ENCODE data around the gene DDAH1.

Gene DDAH1

DNA sequence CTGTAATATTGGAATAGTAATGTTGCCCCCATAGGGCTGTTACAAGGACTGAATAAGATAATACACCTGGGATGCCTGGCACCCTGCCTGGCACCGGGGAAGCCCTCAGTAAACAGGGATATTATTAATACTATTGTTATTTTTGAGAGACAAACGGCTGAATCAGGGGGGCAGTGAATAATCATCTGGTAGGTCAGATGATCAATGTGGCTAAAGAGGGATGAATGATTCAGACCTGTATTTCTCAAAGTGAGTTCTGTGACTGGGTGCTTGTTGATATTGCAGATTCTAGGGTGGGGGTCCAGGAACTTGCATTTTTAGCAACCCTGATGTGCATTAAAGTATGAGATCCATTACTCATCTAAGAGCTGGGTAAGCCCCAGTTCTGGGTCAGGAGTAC, 142.3 kb downstream of the DDAH1 start:
- no peak for DNase-seq

DNA sequence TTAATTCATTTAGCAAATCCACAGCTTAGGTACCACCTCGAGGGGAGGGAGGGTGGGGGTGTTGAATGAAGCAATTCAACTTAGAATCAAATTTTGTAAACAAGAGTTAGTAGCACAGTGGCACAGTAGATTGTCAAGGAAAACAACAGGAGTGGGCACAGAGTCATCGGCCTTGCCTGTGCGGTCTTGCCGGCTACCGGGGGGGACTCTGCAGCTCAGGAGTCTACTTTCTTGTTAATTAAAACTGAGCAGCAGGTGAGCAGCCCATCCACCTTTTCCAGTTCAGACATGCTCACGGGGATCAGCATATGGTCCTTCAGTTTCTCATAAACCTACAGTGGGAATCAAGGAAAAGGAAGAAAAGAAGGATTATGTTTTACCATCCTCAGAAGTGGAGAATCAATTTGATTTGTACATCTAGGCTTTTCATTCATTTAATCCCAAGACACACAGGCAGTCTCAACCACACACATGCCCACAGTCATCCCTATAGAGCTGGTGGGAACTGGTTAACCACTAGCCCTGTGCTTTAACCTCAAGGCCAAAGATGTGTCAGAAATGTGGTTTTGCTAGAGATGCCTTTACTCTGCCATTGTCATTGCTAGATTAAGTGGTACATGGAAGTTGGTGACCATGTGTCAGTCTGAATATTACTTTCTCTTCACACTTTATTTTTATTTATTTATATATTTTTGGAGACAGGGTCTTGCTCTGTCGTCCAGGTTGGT, 143.6 kb downstream of the DDAH1 start:
- no peak for DNase-seq

DNA sequence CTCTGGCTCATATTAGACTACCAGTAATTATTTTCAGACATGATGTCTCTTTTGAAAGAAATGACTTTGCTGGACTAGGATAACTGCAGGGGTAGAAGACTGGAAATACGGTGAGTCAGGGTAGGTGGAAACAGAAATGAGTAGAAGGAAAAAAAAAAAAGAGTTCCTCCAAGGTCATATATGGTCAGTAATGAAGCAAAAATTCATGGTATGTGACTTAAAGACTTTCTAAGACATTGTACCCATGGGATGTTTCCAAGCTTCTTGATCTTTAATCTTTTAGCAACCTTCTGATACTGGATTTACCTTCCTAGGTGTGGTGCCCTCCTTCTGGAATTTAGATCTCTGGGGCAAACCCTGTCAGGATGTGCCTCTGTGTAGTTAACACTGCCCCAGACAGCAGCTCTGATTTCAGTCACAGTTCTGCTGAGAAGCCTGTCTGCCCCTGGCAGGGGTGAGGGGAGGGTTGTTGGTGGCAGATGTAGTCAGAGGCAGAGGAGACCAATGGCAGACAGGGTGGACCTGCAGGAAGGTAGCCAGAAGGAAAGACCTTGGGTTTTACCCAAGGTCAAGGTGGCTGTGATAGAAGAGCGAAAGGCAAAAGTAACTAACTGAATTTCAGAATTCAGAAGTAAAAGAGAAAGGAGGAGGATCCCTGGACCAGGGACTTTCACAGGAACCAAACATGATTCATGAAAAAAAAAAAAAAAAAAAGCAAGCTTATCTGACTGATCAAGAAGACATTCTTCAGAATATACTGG, 144.4 kb downstream of the DDAH1 start:
- peak; percentile 51 for DNase-seq

- DNase-seq: no peak
Observed at GRCh38 chr1:85319931-85320330, 145.0 kb downstream of the DDAH1 start.

- no peak for DNase-seq
Observed at GRCh38 chr1:85319491-85319890, 145.5 kb downstream of the DDAH1 start.

DNA sequence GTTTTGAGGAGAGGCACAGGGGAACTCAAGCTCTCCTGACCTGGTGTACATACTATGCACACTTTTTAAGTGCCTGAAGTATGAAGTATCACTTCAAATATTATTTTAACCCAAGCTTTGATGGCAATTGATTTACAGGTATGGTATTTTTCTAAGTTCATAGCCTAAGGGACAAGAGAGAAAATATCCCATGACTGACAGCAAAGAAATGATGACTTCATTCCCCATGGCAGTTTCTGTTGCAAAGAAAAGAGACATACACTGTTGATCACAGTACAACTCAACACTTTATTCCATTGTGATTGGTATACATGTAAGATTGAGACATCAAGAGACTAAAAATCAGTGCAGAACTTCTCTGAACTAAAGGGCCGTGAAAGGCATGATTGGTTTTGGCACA, 146.7 kb downstream of the DDAH1 start:
- DNase-seq: no peak

DNA sequence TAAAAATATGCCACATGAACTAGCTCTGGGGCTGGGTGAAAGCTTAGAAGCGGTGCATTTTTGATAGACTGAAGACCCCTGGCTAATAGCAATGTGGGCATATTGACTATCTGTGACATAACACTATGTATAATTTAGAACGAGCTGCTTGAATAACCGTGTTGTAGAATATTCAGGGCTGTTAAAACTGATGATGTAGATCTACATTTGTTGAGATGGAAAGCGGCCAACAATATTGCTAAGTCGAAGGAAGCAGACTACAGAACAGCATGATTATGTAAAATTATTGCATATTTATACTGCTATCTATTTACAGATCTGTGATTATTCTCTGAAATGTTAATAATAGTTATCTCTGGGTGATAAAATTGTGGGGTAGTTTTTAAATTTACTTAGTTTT, 147.4 kb downstream of the DDAH1 start:
- no peak for DNase-seq

DNA sequence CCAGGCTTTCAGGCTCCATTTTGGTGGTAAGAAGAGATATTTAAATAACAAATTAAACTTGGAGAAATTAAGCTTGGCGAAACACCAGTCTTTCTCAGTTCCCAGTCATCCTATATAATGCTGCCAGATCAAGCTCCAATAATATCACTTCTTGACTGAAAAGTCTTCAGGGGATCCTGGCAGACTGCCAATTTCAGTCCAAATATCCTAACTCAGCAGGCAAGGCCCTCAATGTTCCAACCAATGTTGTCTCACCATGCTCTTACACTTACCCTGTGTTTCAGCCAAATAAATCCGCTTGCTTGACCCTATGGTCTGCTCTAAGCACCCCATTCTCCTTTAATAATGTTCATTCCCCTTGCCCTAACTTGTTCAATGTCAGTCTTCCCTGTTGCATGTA, 148.6 kb downstream of the DDAH1 start:
- no peak for DNase-seq

- DNase-seq: no peak
Observed at GRCh38 chr1:85315789-85316188, 149.2 kb downstream of the DDAH1 start.

- DNase-seq: no peak
Observed at GRCh38 chr1:85314726-85315125, 150.2 kb downstream of the DDAH1 start.

DNA sequence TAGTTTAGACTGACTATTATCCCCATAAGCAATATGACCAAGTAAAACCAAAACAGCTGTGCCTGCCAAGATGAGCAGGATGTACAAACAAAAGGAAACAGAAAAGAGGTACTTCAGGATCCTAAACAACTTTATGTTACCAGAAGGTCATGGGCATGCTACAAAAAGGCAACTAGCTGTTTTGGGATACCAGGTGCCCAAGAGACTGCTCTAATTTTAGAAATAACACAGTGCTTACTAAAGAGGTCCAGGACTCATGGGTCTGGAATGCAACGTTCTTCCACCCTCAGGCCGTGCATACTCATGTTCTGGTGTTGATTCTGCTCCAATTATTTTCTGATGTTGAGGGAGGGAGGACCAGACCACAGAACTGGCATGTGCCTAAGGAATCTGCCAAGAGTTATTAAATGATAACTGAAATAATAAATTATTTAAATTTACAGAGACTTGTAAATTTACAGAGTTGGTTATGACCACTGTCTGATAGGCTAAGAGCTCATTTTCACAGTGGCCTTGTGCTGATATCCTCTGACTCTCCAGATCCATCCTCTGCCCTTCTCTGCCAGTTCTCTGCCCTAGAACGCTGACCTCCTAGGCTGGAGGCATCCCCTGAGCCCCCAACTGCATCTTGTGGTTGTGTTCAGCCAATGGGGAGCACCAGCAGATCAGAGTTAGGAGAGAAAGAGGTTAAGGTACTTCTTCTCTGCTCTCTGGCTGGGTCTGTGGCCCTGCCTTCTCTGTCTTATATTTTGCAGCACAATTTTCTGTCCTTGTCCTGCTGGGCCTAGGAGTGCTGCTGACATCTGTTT, 150.9 kb downstream of the DDAH1 start:
- DNase-seq: peak; percentile 86

GRCh38 chr1:85311818-85312217, 153.1 kb downstream of the DDAH1 start:
- no peak for DNase-seq

DNA sequence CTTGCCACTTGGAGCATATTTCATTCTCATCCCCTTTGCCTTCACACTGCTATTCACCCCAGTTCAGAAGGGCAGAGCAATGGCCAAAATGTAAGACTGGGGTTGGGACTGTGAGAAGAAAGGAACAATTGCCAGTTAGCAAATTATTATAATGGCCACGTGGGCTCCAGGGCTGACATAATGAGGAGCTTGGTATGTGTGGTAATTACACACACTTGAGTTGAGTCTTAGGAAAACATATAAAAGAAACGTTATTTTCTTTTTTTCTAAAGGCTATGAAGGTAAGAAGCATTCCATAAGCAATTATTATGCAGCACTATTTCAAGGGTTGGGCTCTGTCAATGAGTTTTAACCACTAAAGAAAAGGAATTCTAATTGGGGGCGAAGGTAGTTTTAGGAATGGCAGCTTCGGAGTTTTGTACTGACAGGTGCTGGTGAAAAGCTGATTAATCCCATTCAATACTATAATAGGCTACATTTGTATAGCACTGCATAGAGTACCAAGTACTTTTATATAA, 156.1 kb downstream of the DDAH1 start:
- no peak for DNase-seq

- DNase-seq: peak; percentile 69
Observed at GRCh38 chr1:85307987-85308832, 156.7 kb downstream of the DDAH1 start.

- no peak for DNase-seq
Observed at GRCh38 chr1:85306236-85306635, 158.7 kb downstream of the DDAH1 start.

- DNase-seq: no peak
Observed at GRCh38 chr1:85303440-85304162, 161.4 kb downstream of the DDAH1 start.

GRCh38 chr1:85300140-85300539, 164.8 kb downstream of the DDAH1 start:
- DNase-seq: no peak

- DNase-seq: peak; percentile 77
Observed at GRCh38 chr1:85297855-85298629, 166.9 kb downstream of the DDAH1 start.

GRCh38 chr1:85297538-85297854, 167.5 kb downstream of the DDAH1 start:
- DNase-seq: no peak

- no peak for DNase-seq
Observed at GRCh38 chr1:85296980-85297379, 168.0 kb downstream of the DDAH1 start.

DNA sequence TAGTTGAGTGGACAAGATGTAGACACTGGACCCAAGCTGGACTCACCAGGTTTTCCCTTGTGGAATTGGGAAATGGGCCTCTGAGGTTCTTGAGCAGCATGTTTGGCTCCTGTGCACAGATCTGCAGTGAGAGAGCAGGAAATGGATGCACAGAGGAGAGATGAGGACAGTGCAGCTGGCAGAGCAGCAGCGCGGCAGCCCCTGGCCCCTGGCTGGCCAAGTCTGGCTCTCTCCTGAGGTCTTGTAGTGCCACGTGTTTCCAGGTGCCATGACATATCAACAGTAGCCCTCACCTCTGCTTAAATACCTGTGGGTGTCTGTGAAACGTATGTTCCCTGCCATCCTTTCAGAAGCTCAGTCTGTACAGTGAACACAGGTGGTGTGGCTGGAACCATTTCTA, 169.3 kb downstream of the DDAH1 start:
- DNase-seq: no peak

All from amniotic stem cell (primary cell).